ENCODE results near the gene LSM10. TPM values are rescaled to one million over a fixed set of nuclear protein-coding genes. Genes with fewer than 3 reads are reported as not detected.

The LSM10 gene
- total RNA-seq: 33.8 TPM
- 100 to 1,000 TPM; 142 to 153 (median 145) TPM for polyA plus RNA-seq

- H3K4me3 Mint-ChIP-seq: peak within 1 kb of the TSS; percentile 86 to 99 (median 96)
- H3K27me3 ChIP-seq (ENCODE audit: control insufficient read depth, insufficient read depth, low read length): no peaks in the 10 kb centered on the region
- DNase-seq: peak; percentile 88 to 93 (median 88)
- peak within 1 kb of the TSS; percentile 98 to 100 (median 99) for H3K27ac Mint-ChIP-seq
- H3K27ac ChIP-seq (ENCODE audit: insufficient read depth, low read length, poor library complexity, severe bottlenecking): peak within 1 kb of the TSS; percentile 87
- peak; percentile 91 to 93 for ATAC-seq (ENCODE audit: low read depth in 2 of 2)
- H3K9me3 Mint-ChIP-seq: no peaks in the 10 kb centered on the region
- peaks cover 11% of the 10 kb centered on the region for H3K36me3 Mint-ChIP-seq
- no peaks in the 10 kb centered on the region for H3K27me3 Mint-ChIP-seq
- no peaks in the 10 kb centered on the region for H3K9me3 ChIP-seq (ENCODE audit: control insufficient read depth in 2 of 2, low read length in 2 of 2)
- peak within 1 kb of the TSS; percentile 92 for H3K4me3 ChIP-seq (ENCODE audit: low read depth, low read length)
- H3K4me1 Mint-ChIP-seq: peaks cover 13 to 36% (median 20%) of the 10 kb centered on the region in 4 donors
- H3K4me1 ChIP-seq (ENCODE audit: control insufficient read depth, insufficient read depth, low read length, poor library complexity, severe bottlenecking): peaks cover 13% of the 10 kb centered on the region
- H3K36me3 ChIP-seq (ENCODE audit: control insufficient read depth, insufficient read depth, low read length): peaks cover 14% of the 10 kb centered on the region
Observed at GRCh38 chr1:36397378-36398230, at the start of gene LSM10. TSS of gene LSM10 (minus strand) at chr1:36397908. CDS start at chr1:36394129, 3,779 bp downstream.

- no peak overlapping the region for H3K27ac Mint-ChIP-seq
- Histone ChIP-seq H3K4me1 (ENCODE audit: control insufficient read depth, insufficient read depth, low read length, poor library complexity, severe bottlenecking) (peaks cover 12% of the 10 kb centered on the region), H3K27ac (ENCODE audit: insufficient read depth, low read length, poor library complexity, severe bottlenecking) (no peak overlapping the region), H3K36me3 (ENCODE audit: control insufficient read depth, insufficient read depth, low read length) (no peaks in the 10 kb centered on the region), H3K27me3 (ENCODE audit: control insufficient read depth, insufficient read depth, low read length) (no peaks in the 10 kb centered on the region), H3K9me3 (ENCODE audit: control insufficient read depth in 2 of 2, low read length in 2 of 2) (no peaks in the 10 kb centered on the region), H3K4me3 (ENCODE audit: low read depth, low read length) (no peak overlapping the region)
- DNase-seq (no peak), ATAC-seq (ENCODE audit: low read depth in 2 of 2) (no peak)
- H3K4me1 Mint-ChIP-seq: peaks cover 7 to 20% (median 14%) of the 10 kb centered on the region in 4 donors
- H3K27me3 Mint-ChIP-seq: peaks cover 4% of the 10 kb centered on the region
- H3K9me3 Mint-ChIP-seq: no peaks in the 10 kb centered on the region
- no peaks in the 10 kb centered on the region for H3K36me3 Mint-ChIP-seq
- no peak overlapping the region for H3K4me3 Mint-ChIP-seq
Observed at GRCh38 chr1:36447450-36447849, 49.7 kb upstream of the LSM10 start.

DNA sequence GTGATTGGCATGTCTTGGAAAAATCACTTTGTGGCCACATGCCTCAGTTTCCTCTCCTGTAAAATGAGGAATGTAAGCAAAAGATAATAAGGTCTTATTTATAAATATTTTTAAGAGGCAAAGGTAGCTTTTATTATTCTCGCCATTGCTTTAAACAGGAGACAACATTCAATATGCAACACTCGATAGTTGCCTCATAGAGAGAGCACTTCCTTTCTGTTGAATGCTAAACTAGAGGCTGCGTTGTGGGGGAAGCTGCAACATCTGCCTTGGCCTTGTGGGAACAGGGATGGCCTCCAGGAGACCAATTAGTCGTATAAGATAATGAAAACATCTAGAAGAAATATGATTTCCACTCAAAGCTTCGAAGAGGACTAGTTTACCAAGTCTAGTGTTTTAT is 49.0 kb upstream of the LSM10 start:
- no peaks in the 10 kb centered on the region for H3K9me3 Mint-ChIP-seq

DNA sequence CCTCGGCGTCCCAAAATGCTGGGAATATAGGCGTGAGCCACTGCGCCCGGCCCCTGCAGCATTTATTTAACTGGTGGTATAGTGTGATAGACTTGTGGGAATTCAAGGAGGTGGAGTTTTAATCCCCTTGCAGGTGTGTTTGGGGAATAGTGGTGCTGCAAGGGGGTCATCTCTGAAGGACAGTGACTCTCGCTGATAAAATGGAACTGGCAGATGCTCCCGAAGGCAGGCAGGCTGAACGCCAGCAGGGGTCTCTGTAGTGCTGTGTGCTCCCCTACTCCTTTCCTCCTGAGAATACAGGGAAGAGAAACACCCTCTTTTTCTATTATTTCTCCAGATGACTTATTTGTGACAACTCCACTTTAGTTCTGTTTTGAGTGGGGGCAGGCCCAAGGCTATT is 48.6 kb upstream of the LSM10 start:
- Histone ChIP-seq H3K27ac (ENCODE audit: insufficient read depth, low read length, poor library complexity, severe bottlenecking) (no peak overlapping the region), H3K36me3 (ENCODE audit: control insufficient read depth, insufficient read depth, low read length) (no peaks in the 10 kb centered on the region), H3K9me3 (ENCODE audit: control insufficient read depth in 2 of 2, low read length in 2 of 2) (no peaks in the 10 kb centered on the region), H3K4me3 (ENCODE audit: low read depth, low read length) (no peak overlapping the region), H3K4me1 (ENCODE audit: control insufficient read depth, insufficient read depth, low read length, poor library complexity, severe bottlenecking) (peaks cover 12% of the 10 kb centered on the region), H3K27me3 (ENCODE audit: control insufficient read depth, insufficient read depth, low read length) (no peaks in the 10 kb centered on the region)
- peaks cover 4% of the 10 kb centered on the region for H3K27me3 Mint-ChIP-seq
- no peak overlapping the region for H3K27ac Mint-ChIP-seq
- no peaks in the 10 kb centered on the region for H3K9me3 Mint-ChIP-seq
- peaks cover 2 to 15% (median 8%) of the 10 kb centered on the region in 4 donors for H3K4me1 Mint-ChIP-seq
- no peak overlapping the region for H3K4me3 Mint-ChIP-seq
- ATAC-seq (ENCODE audit: low read depth in 2 of 2): no peak
- DNase-seq: peak in 1 of 3 donors; percentile 37
- no peaks in the 10 kb centered on the region for H3K36me3 Mint-ChIP-seq

More for the DNA sequence above, 49.0 kb upstream of the LSM10 start:
- Mint-ChIP-seq H3K27ac (no peak overlapping the region), H3K36me3 (no peaks in the 10 kb centered on the region), H3K27me3 (peaks cover 4% of the 10 kb centered on the region), H3K4me3 (no peak overlapping the region), H3K4me1 (peaks cover 5 to 20% (median 12%) of the 10 kb centered on the region in 4 donors)
- no peak for ATAC-seq (ENCODE audit: low read depth in 2 of 2)
- no peaks in the 10 kb centered on the region for H3K27me3 ChIP-seq (ENCODE audit: control insufficient read depth, insufficient read depth, low read length)
- H3K9me3 ChIP-seq (ENCODE audit: control insufficient read depth in 2 of 2, low read length in 2 of 2): no peaks in the 10 kb centered on the region
- H3K4me3 ChIP-seq (ENCODE audit: low read depth, low read length): no peak overlapping the region
- H3K36me3 ChIP-seq (ENCODE audit: control insufficient read depth, insufficient read depth, low read length): no peaks in the 10 kb centered on the region
- DNase-seq: no peak
- no peak overlapping the region for H3K27ac ChIP-seq (ENCODE audit: insufficient read depth, low read length, poor library complexity, severe bottlenecking)
- peaks cover 12% of the 10 kb centered on the region for H3K4me1 ChIP-seq (ENCODE audit: control insufficient read depth, insufficient read depth, low read length, poor library complexity, severe bottlenecking)

DNA sequence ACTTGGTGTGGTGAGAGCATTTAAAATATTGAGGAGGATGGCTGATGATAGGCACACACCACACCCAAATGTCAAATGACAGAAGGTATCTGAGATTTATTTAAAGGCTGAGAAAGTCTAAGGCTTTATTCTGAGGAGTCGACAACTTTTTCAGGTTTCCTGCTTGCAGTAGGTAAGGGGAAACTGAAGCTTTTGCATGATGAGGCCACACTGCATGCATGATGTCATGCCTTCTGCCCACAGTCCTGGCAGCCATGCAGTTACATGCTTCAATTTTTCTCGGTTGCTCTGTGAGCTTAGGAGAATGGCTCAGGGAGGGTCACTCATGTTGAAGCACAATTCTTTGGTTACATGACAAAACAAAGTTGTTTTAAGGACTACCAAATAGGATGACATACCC is 45.6 kb upstream of the LSM10 start:
- DNase-seq: no peak
- Mint-ChIP-seq H3K36me3 (no peaks in the 10 kb centered on the region), H3K27ac (no peak overlapping the region), H3K4me3 (no peak overlapping the region), H3K27me3 (no peaks in the 10 kb centered on the region), H3K4me1 (peaks cover 0 to 4% (median 1%) of the 10 kb centered on the region in 4 donors), H3K9me3 (no peaks in the 10 kb centered on the region)
- no peaks in the 10 kb centered on the region for H3K27me3 ChIP-seq (ENCODE audit: control insufficient read depth, insufficient read depth, low read length)
- H3K4me3 ChIP-seq (ENCODE audit: low read depth, low read length): no peak overlapping the region
- H3K36me3 ChIP-seq (ENCODE audit: control insufficient read depth, insufficient read depth, low read length): no peaks in the 10 kb centered on the region
- no peaks in the 10 kb centered on the region for H3K9me3 ChIP-seq (ENCODE audit: control insufficient read depth in 2 of 2, low read length in 2 of 2)
- no peak for ATAC-seq (ENCODE audit: low read depth in 2 of 2)
- H3K27ac ChIP-seq (ENCODE audit: insufficient read depth, low read length, poor library complexity, severe bottlenecking): no peak overlapping the region
- H3K4me1 ChIP-seq (ENCODE audit: control insufficient read depth, insufficient read depth, low read length, poor library complexity, severe bottlenecking): no peaks in the 10 kb centered on the region

DNA sequence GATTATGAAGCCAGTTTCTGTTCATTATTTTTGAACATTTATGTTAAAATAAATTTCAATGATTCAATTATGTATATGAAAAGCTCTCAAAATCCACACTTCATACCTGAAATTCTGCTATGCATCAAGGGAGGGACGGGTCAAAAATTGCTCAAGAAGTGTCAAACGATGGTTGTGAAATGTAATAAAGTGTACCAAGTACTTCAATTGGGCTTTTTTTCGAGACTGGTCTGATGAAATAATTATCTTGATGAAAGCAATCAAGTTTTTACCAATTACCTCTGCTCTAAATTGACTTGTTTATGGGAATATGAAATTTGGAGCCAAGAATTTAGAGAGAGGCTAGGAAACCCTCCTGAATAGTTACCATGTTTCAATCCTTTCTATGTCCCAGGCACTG is 44.6 kb upstream of the LSM10 start:
- H3K4me3 ChIP-seq (ENCODE audit: low read depth, low read length): no peak overlapping the region
- no peaks in the 10 kb centered on the region for H3K36me3 ChIP-seq (ENCODE audit: control insufficient read depth, insufficient read depth, low read length)
- Mint-ChIP-seq H3K4me3 (no peak overlapping the region), H3K9me3 (no peaks in the 10 kb centered on the region), H3K27me3 (no peaks in the 10 kb centered on the region), H3K36me3 (no peaks in the 10 kb centered on the region), H3K4me1 (peaks cover 0 to 2% (median 0%) of the 10 kb centered on the region in 4 donors), H3K27ac (no peak overlapping the region)
- no peaks in the 10 kb centered on the region for H3K27me3 ChIP-seq (ENCODE audit: control insufficient read depth, insufficient read depth, low read length)
- DNase-seq: no peak
- no peaks in the 10 kb centered on the region for H3K4me1 ChIP-seq (ENCODE audit: control insufficient read depth, insufficient read depth, low read length, poor library complexity, severe bottlenecking)
- H3K27ac ChIP-seq (ENCODE audit: insufficient read depth, low read length, poor library complexity, severe bottlenecking): no peak overlapping the region
- no peaks in the 10 kb centered on the region for H3K9me3 ChIP-seq (ENCODE audit: control insufficient read depth in 2 of 2, low read length in 2 of 2)
- ATAC-seq (ENCODE audit: low read depth in 2 of 2): no peak

- H3K9me3 ChIP-seq (ENCODE audit: control insufficient read depth in 2 of 2, low read length in 2 of 2): no peaks in the 10 kb centered on the region
- H3K9me3 Mint-ChIP-seq: no peaks in the 10 kb centered on the region
- peaks cover 0 to 2% (median 0%) of the 10 kb centered on the region in 4 donors for H3K4me1 Mint-ChIP-seq
- no peak overlapping the region for H3K27ac ChIP-seq (ENCODE audit: insufficient read depth, low read length, poor library complexity, severe bottlenecking)
- H3K4me1 ChIP-seq (ENCODE audit: control insufficient read depth, insufficient read depth, low read length, poor library complexity, severe bottlenecking): no peaks in the 10 kb centered on the region
- no peaks in the 10 kb centered on the region for H3K36me3 Mint-ChIP-seq
- no peak overlapping the region for H3K4me3 ChIP-seq (ENCODE audit: low read depth, low read length)
- H3K4me3 Mint-ChIP-seq: no peak overlapping the region
- H3K27me3 Mint-ChIP-seq: no peaks in the 10 kb centered on the region
- no peaks in the 10 kb centered on the region for H3K27me3 ChIP-seq (ENCODE audit: control insufficient read depth, insufficient read depth, low read length)
- no peaks in the 10 kb centered on the region for H3K36me3 ChIP-seq (ENCODE audit: control insufficient read depth, insufficient read depth, low read length)
- no peak for ATAC-seq (ENCODE audit: low read depth in 2 of 2)
- DNase-seq: no peak
- peak overlapping the region in 1 of 3 donors; percentile 54 for H3K27ac Mint-ChIP-seq
Observed at GRCh38 chr1:36440646-36441045, 42.9 kb upstream of the LSM10 start.

GRCh38 chr1:36440044-36440443 is 42.3 kb upstream of the LSM10 start:
- Mint-ChIP-seq H3K27ac (no peak overlapping the region), H3K4me1 (peaks cover 0 to 2% (median 0%) of the 10 kb centered on the region in 4 donors), H3K9me3 (no peaks in the 10 kb centered on the region), H3K36me3 (no peaks in the 10 kb centered on the region), H3K4me3 (no peak overlapping the region), H3K27me3 (no peaks in the 10 kb centered on the region)
- Histone ChIP-seq H3K36me3 (ENCODE audit: control insufficient read depth, insufficient read depth, low read length) (no peaks in the 10 kb centered on the region), H3K9me3 (ENCODE audit: control insufficient read depth in 2 of 2, low read length in 2 of 2) (no peaks in the 10 kb centered on the region), H3K27me3 (ENCODE audit: control insufficient read depth, insufficient read depth, low read length) (no peaks in the 10 kb centered on the region), H3K27ac (ENCODE audit: insufficient read depth, low read length, poor library complexity, severe bottlenecking) (no peak overlapping the region), H3K4me1 (ENCODE audit: control insufficient read depth, insufficient read depth, low read length, poor library complexity, severe bottlenecking) (no peaks in the 10 kb centered on the region), H3K4me3 (ENCODE audit: low read depth, low read length) (no peak overlapping the region)
- no peak for ATAC-seq (ENCODE audit: low read depth in 2 of 2)
- DNase-seq: no peak

All from CD4-positive, CD25-positive, alpha-beta regulatory T cell (primary cell).